ENCODE measurements around the gene ZSCAN12. TPM values are rescaled to one million over a fixed set of nuclear protein-coding genes. Genes with fewer than 3 reads are reported as not detected.
A peak's percentile ranks its signal among the peaks of the same experiment; 100 is the strongest.

The ZSCAN12 gene
- total RNA-seq, 1 experiment from 2014 or later: 12.6 TPM

- Histone ChIP-seq H2BK15ac (ENCODE audit: low read depth, low read length) (no peak within 1 kb of the TSS), H2BK5ac (ENCODE audit: insufficient read length, low read length) (no peak within 1 kb of the TSS), H4K8ac (replicated peaks; ENCODE audit: insufficient read length, low read depth, low read length) (no peak within 1 kb of the TSS), H2BK20ac (ENCODE audit: low read depth, low read length, poor library complexity, severe bottlenecking) (peak within 1 kb of the TSS; percentile 12), H4K5ac (ENCODE audit: insufficient read length, low read depth, low read length) (peak within 1 kb of the TSS; percentile 19), H3K18ac (ENCODE audit: insufficient read length, low read depth, low read length) (peak within 1 kb of the TSS; percentile 92), H3K27ac (ENCODE audit: insufficient read length, low read depth, low read length) (peak within 1 kb of the TSS; percentile 91), H3K79me1 (ENCODE audit: insufficient read depth, low read depth, low read length, poor library complexity, severe bottlenecking) (no peaks in the 10 kb centered on the region), H3T11ph (ENCODE audit: low read length) (peak within 1 kb of the TSS; percentile 84), H3K23ac (ENCODE audit: insufficient read length, low read depth, low read length) (no peak within 1 kb of the TSS), H2BK12ac (ENCODE audit: insufficient read length, low read depth, low read length) (peak within 1 kb of the TSS; percentile 11), H3K9ac (ENCODE audit: extremely low read depth, insufficient read length, low read length) (peak within 1 kb of the TSS; percentile 91), H4K20me1 (ENCODE audit: control insufficient read depth, insufficient read depth, insufficient read length) (no peaks in the 10 kb centered on the region), H3K4me2 (ENCODE audit: insufficient read depth, insufficient read length, low read length) (peak within 1 kb of the TSS; percentile 87), H3K27me3 (ENCODE audit: insufficient read depth, low read length) (no peaks in the 10 kb centered on the region), H3K14ac (ENCODE audit: insufficient read depth, low read length) (peak within 1 kb of the TSS; percentile 97), H3K4ac (ENCODE audit: low read depth, low read length) (peak within 1 kb of the TSS; percentile 97; the same call in 1 of the 2 replicates), H3K9me3 (ENCODE audit: control insufficient read depth, low read depth, low read length) (no peaks in the 10 kb centered on the region), H3K23me2 (ENCODE audit: insufficient read length, low read depth, low read length, poor library complexity, severe bottlenecking) (peaks cover 14% of the 10 kb centered on the region), H2AK5ac (ENCODE audit: insufficient read length, low read length) (no peak within 1 kb of the TSS), H4K91ac (ENCODE audit: insufficient read length, low read depth, low read length) (no peak within 1 kb of the TSS), H3K56ac (ENCODE audit: insufficient read length, low read depth, low read length) (no peak within 1 kb of the TSS), H2AFZ (ENCODE audit: low read length) (no peak within 1 kb of the TSS), H3K4me1 (ENCODE audit: insufficient read depth, low read length) (no peaks in the 10 kb centered on the region), H3K79me2 (ENCODE audit: insufficient read depth, low read length) (no peaks in the 10 kb centered on the region), H2BK120ac (ENCODE audit: low read depth, low read length, poor library complexity, severe bottlenecking) (peak within 1 kb of the TSS; percentile 93)
- DNase-seq: peak; percentile 92
- H3K27me3 Mint-ChIP-seq (ENCODE audit: low read depth): no peaks in the 10 kb centered on the region
- no peaks in the 10 kb centered on the region; a peak in 2 of 7 replicates for H3K36me3 Mint-ChIP-seq (ENCODE audit: insufficient read depth in 1 of 3, low read depth in 3 of 3)
- H3K4me3 Mint-ChIP-seq: no peak within 1 kb of the TSS
- H3K9me3 Mint-ChIP-seq: peaks cover 0 to 2% of the 10 kb centered on the region in 2 experiments; a peak in 1 of 5 replicates
- H3K27ac Mint-ChIP-seq: no peak within 1 kb of the TSS; a peak in 1 of 7 replicates
- TF ChIP-seq CTCF (conservative IDR thresholded peaks at IDR 0.05): no peak
- peaks cover 9 to 11% of the 10 kb centered on the region in 2 experiments; a peak in 3 of 4 replicates for H3K4me1 Mint-ChIP-seq
- WGBS (ENCODE audit: extremely low coverage, insufficient read length, low lambda C conversion rate): no CpG with 5 or more reads among the region's 35 CpGs
Observed at GRCh38 chr6:28335564-28336283, 63.8 kb downstream of the ZSCAN12 start, which contains the start of gene ZSCAN31. TSS of gene ZSCAN31 (minus strand) at chr6:28336148. CDS start at chr6:28329683, 6,465 bp downstream.

Measured in H9 (cell line).